NCI-H1930 (cell line): ENCODE data around the gene HS3ST3B1.

Experiments used
- DNase-seq, 2 experiments: peaks; one replicate each; lab custom pipeline; 2025; lab: John Stamatoyannopoulos, UW

The HS3ST3B1 gene

GRCh38 chr17:14355556-14355955 is 54.7 kb downstream of the HS3ST3B1 start:
- DNase-seq, result no peak

GRCh38 chr17:14359163-14360020 is 58.5 kb downstream of the HS3ST3B1 start:
- DNase-seq, result no peak

- DNase-seq, result no peak
Observed at GRCh38 chr17:14360856-14361255, 60.0 kb downstream of the HS3ST3B1 start.

DNA sequence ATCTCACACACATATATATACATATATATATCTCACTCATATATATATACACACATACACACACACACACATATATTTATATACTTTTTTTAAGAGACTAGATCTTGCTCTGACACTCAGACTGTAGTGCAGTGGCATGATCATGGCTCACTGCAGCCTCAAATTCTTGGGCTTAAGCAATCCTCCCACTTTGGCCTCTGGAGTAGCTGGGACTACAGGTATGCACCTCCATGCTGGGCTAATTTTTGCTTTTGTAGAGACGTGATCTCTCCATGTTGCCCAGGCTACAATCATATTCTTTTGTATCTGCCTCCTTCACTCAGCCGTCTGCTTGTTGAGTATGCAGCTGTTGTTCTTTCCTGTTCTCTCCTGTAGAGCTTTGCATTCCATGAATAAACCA is 60.6 kb downstream of the HS3ST3B1 start:
- no peak for DNase-seq

DNA sequence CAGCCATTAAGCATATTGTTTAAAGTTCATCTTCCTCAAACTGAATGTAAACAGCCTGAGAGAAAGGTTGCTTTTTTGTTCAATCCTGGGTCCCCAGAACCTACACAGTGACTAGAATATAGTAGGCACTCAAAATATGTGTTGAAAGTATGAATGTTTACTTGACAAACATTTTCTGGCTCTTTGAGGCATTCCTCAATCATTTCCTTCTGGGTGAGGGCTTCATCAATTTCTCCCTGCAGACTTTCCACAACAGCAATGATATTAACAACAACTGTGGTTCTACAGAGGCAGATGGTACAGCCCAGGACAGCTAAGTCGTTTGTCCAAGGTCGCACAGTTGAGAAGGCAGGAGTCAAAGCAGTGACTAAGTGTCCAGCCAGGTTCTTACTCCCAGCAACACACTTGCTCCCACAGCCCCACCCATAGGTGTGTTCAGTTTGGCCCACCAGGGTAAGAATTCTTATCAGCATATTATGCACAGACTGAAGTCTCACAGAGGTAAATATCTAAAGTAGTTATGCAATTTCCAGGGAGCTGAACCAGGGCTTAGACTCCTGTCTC is 61.1 kb downstream of the HS3ST3B1 start:
- DNase-seq, result no peak

GRCh38 chr17:14366199-14366598 is 65.3 kb downstream of the HS3ST3B1 start:
- DNase-seq, result no peak

GRCh38 chr17:14372461-14372860 is 71.6 kb downstream of the HS3ST3B1 start:
- DNase-seq, result no peak

GRCh38 chr17:14372905-14373613 is 72.2 kb downstream of the HS3ST3B1 start:
- no peak for DNase-seq

DNA sequence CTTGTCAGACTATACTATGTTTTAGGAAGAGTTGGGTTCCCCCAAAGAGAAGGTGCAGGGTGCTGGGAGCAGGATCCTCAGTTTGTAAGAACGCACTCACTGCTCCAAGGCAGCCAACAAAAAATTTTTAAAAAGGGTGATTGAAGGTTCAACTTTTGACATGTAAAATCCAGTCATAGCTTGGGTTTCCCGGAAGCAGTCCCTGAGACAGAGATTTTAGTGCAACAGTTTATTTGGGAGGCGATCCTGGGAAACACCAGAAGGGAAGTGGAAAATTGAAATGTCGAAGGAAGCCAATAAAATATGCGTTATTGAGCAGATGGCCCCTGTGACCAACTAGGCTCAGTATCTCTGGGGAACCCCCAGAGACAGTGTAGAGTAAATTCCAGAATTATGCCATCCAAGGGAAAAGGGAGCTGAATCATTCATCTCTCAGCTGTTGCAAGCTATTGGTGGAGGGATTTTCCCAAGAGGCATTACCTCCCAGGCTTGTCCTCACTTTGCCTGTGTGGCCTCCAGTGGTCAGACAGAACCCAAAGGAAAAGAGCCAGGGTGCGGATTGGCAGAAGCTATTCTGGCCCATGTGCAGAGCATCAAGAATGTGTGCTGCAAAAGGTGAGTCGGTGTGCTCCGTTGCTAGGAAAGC is 72.9 kb downstream of the HS3ST3B1 start:
- DNase-seq, result no peak

DNA sequence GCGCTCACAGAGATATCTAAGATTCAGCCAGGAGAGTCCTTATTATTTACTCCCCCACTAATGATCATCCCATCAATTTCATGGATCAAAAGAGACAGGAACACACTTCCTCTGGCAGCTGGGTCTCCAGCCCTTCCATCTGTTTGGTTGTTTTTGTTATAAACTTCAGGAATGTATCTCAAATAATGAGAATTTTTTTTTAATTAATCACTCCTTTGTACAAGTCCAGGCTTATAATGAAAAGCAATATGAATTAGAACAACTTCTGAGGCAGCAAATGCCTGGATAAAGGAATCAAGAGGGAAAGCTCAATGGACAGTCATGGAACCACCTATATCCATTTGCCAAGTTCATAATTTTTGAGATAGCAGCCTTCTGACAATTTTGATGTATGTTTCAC is 73.4 kb downstream of the HS3ST3B1 start:
- DNase-seq, result no peak

DNA sequence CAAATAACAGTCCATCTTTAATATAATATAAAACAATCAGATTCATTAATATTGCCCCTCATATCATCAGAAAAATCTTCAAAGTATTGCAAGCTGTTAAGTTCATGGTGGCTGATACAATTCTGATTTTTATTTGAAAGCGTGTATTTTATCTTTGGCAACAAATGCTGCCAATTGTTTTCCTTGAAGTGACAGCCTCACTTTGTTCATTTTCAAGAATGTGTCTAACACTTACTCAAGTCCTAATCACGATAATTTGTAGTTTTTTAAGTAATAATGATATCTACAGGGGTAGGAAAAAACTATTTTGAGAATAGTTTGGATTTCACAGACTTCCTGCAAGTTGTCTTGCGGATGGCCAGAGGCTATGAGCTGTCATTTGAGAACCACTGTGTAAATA is 75.8 kb downstream of the HS3ST3B1 start:
- no peak for DNase-seq

GRCh38 chr17:14381606-14382005 is 80.7 kb downstream of the HS3ST3B1 start:
- DNase-seq, result no peak

- no peak for DNase-seq
Observed at GRCh38 chr17:14387036-14387435, 86.2 kb downstream of the HS3ST3B1 start.

GRCh38 chr17:14389681-14390080 is 88.8 kb downstream of the HS3ST3B1 start:
- DNase-seq, result no peak

DNA sequence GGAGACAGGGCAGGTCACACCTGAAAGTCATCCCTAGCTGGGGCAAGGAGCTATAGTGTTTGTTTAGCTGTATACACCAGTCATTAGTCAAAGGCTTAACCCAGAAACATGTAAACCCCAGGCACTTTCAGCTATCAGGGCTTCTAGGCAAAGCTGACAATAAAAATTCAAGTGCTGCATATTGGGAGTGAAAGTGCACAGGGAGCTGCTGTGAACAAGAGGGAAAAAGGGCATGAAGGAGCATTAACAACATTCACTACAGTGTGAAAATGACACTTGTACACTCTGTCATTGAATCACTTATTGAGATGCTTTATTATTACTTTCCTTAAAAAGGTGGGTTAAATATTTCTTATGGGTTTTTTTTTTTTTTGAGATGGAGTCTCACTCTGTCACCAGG is 92.8 kb downstream of the HS3ST3B1 start:
- DNase-seq, result no peak

DNA sequence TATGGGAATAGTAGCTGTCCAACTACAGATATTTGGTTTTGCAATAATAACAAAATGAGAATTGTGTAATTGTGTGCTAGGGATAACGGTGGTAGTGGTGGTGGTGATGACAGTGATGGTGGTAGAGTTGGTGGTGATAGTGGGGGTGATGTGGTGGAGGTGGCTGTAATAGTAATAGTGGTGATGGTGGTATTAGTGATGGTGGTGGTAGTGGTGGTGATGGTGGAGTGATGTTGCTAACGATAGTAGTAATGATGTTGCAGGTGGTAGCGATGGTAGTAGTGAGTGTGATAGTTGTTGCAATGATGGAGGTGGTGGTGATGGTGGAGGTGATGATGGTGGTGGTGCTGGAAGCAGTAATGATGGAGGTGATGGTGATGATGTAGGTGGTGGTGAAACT is 94.4 kb downstream of the HS3ST3B1 start:
- no peak for DNase-seq

DNA sequence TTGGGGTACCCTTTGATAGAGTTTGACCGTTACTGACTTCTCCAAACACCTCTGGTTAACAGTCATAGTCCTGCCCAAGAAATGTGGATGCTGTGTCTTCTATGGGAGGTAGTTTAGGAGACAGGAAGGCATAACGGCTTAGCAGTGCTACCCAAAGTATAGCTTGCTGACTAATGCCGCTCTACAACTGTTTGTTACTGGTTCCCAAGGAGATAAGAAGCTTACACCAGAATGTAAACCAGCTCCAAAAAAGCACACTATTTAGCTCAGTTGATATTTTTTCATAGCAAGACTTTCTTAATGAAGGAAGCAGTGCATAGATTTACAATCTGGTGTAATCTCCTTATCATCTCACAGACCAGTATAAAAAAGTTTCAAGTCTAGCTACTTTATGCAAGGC is 95.7 kb downstream of the HS3ST3B1 start:
- DNase-seq, result no peak

DNA sequence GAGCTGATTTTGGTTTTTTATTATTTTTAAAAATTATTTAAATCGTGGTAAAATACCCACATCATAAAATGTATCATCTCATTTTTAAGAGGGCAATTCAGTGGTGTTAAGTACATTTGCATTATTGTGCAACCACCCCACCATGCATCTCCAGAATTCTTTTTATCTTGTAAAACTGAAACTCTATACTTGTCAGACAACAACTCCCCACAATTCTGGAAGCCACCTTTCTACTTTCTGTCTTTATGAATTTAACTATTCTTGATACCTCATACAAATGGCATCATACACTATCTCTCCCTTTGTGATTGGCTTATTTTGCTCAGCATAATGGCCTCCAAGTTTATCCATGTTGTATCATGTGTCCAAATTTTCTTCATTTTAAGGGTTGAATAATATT is 97.9 kb downstream of the HS3ST3B1 start:
- no peak for DNase-seq
